NOMO-1 treated with DMSO at 0.1 percent for 48 hours (cell line): Measurements from ENCODE around the gene LPA.
"Not testable (repeated sequence)": the region's sequence is repeated elsewhere in the genome, so short reads cannot be mapped to it uniquely, and the experiment has no call there.

ENCODE experiments used
- DNase-seq: peaks from one replicate; lab custom pipeline; 2025; ENCODE audit not compliant: unreplicated experiment; lab: John Stamatoyannopoulos, UW

LPA gene

DNA sequence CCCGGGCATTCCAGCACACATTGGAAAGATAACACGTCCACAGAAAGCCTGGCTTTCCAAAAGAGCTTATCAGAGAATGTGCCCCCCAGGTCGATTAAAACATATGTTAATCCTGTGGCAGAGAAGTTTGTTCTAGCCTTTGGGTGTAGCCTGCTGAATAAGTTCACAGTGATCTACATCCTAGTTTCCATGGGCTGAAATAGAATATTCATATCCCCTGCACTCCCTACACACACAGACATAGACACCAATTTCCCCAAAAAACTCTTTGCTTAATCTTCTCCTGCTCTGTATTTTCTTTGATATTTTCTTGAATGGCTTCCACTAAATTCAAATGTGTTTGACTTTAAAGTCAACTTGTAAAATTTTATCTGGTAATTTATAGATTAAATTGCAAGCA is 1.6 kb downstream of the LPA start:
- DNase-seq: no peak

DNA sequence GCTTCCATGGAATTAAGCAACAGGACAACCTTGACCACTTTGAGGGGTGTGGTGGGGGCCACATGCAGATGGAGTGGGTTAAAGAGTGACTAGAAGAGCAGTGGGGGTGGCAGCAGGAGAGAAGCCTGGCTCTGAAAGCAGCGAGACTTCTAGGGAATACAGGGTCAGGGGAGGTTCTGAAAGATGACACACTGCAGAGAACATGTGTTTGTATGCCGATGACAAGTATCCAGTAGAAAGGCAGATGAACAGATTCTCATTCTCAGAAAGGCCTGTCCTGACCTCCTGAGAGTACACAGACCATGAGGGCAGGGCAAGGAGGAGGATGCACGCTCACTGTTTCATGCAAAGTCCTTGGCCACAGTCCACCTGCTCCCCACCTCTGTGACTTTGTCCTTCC is 2.9 kb downstream of the LPA start:
- no peak for DNase-seq

DNA sequence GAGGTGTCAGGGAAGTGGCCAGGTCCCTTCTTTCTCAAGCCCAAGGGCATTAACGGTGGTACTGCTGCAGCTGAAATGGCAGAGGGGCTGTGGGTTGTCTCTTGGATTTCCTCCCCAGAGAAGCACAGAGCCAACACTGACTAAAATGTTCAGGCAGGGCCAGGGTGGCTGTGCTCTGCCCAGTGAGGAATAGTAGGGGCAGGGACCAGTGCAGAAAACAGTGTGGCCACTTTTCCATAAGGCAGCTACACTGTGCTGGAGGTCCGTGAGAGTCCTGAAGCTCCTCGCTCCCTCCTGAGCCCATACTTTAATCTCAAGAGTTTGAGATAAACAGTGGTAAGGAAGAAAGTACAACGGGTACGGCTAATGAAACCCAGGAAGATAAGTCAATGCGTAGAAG is 4.5 kb downstream of the LPA start:
- no peak for DNase-seq

DNA sequence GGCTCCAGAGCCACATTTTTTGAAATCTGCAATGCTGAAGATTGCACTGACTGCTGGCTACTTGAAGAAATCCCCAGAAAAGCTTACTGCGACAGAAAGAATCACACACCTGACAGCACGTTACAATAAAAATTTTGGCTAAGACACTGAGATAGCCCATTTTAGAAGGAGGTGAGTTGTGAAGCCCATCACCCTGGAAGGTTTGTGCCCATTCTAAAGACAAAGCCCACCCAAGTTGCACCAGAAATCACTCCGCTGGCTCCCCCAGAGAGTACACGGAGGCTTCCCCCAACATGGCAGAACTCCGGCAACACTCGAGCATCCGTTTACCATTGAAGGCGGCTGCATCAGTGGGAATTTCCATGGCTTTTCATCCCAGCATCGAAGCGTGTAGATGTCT is 29.4 kb downstream of the LPA start:
- no peak for DNase-seq

DNA sequence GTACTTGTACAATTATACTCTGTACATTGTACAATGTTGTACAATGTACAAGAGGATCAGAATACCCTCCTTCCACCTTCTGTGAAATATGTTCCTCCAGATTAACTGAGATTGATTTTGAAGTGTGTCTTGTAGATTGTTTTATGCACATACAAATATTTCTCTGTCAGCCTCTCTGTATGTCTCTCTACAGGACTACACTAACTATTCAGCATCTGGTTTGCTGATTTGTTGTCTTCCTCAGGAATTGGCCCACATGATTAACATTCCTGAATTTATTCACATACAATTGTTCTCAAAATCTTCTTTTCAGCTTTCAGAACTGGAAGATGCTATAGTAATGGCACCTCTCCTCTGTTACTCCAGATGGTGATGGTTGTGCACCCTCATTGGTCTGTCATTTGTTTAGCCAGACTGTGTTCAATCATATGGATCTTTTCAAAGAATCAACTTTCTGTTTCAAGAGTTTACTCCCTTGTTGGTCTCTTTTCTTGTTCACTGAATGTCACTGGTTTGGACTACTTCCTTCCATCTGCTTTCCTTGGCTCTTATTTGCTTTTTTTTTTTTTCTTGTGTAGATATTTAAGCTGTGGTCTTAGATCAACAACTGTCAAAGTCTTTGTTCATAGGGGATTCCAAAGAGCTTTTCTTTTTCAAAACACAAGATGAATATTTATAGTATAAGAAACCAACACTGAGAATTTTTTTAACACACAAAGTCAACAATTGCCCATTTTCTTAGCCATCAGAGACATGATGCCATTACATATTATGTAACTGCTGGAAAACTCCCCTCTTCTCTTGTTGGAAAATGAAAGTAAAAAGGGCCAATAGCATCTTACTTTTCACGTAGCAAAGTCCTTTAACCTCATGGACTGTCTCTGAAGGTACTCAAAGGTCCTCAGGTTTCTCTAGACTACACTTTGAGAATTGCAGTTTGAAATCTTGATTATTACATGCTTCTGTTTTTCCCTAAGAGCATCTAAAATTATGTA is 67.9 kb downstream of the LPA start:
- no peak for DNase-seq

DNA sequence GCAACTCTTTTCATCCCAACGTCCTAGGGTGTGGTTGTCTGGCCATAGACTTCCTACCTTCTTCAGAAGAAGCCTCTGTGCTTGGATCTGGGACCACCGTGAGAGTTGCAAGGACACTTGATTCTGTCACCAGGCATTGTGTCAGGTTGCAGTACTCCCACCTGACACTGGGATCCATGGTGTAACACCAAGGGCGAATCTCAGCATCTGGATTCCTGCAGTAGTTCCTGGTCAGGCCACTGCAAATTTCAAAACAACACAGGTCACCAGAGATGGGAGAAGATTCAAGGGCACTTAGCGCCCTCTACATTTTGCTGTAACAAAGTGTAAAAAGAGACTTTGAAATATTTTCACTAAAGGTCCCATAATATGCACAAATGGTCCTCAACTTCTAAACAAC is 68.8 kb downstream of the LPA start:
- not testable (repeated sequence) for DNase-seq

DNA sequence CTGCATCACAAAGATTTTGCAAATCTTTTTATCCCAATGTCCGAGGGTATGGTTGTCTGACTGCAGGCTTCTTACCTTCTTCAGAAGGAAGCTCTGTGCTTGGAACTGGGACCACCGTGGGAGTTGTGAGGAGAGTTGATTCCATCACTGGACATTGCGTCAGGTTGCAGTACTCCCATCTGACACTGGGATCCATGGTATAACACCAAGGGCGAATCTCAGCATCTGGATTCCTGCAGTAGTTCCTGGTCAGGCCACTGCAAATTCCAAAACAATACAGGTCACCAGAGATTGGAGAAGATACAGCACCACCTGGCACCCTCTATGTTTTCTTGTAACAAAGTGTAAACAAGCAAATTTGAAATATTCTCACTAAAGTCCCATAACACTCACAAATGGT is 77.7 kb downstream of the LPA start:
- DNase-seq: no peak

DNA sequence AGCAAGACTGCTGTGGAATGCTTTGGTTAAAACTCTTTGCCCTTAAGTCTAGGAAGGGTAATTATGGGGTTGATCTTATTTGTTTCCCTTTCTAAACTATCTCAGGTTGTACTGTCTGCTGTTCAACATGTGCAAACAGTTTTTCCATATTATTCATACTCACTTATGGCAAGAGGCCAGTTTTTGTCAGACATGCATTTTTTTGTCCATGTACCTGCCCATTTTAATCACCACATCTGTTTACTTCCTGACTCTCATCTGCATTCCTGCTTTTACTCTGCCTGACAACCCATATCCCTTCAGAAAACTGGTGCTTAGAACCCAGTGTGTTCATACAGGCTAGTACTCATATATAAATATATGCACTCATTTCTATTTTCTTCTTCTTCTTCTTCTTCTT is 80.3 kb downstream of the LPA start:
- no peak for DNase-seq

DNA sequence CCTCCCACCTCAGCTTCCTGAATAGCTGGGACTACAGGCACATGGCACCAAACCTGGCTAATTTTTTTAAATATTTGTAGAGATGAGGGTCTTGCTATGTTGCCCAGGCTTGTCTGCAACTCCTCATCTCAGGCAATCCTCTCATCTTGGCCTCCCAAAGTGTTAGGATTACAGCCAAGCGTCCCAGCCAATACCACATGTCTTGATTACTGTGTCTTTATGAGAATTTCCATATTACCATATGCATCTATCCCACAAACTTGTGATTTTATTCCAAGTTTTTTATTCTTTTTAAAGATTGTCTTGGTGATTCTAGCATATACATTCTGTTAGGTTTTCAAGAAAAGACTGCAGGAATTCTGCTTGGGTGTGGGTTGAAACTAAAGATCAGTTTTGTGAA is 82.7 kb downstream of the LPA start:
- DNase-seq: no peak

DNA sequence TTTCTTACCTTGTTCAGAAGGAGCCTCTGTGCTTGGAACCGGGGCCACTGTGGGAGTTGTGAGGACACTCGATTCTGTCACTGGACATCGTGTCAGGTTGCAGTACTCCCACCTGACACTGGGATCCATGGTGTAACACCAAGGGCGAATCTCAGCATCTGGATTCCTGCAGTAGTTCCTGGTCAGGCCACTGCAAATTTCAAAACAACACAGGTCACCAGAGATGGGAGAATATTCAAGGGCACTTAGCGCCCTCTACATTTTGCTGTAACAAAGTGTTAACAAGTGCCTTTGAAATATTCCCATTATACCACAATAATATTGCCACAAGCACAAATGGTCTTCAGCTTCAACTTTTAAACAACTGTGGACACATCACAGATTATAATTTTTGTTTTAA is 85.6 kb downstream of the LPA start:
- DNase-seq: not testable (repeated sequence)

DNA sequence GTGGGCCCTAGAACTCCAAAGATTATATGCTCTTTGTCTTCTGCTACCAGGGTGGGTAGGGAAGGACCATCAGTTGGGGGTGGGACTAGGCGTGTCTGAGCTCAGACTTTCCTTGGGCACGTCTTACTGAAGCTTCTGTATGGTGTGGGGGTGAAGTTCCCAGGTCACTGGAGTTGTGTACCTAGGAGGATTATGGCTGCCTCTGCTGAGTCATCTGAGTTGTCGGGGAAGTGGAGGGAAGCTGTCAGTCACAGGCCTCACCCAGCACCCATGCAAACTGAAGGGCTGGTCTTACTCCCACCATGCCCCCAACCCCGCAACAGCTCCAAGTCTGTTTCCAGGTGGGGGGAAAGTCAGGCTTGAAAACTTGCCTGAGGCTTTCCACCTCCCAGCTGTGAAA is 90.1 kb downstream of the LPA start:
- no peak for DNase-seq

DNA sequence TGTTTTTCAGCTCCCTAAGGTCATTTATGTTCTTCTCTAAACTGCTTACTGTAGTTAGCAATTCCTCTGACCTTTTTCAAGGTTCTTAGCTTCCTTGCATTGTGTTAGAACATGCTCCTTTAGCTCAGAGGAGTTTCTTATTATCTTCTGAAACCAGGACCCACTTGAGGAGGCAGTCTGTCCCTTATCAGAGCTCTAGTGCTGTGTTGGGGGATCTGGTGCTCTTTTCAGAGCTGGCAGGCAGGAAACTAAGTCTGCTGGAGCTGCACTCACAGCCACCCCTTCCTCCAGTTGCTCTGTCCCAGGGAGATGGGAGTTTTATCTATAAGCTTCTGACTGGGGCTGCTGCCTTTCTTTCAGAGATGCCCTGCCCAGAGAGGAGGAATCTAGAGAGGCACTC is 92.9 kb downstream of the LPA start:
- not testable (repeated sequence) for DNase-seq

DNA sequence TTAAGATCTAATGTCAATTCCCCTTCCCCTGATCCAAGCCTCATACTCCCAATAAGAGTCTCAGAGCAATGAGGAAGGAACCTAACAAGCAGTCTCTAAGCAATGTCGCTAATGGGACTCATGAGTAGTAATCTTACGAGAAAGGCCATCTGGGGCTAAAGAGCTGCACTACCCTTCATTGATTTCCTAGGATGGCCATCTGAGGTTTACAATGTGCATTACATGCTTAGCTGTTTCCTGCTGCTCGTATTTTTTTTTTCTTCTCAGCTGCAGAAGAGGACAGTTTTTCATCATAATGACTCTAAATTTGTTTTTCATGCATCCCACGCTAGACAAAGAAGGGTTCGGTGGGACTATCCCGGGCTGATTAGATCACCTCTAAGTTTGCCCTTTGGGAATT is 119.3 kb downstream of the LPA start:
- no peak for DNase-seq

DNA sequence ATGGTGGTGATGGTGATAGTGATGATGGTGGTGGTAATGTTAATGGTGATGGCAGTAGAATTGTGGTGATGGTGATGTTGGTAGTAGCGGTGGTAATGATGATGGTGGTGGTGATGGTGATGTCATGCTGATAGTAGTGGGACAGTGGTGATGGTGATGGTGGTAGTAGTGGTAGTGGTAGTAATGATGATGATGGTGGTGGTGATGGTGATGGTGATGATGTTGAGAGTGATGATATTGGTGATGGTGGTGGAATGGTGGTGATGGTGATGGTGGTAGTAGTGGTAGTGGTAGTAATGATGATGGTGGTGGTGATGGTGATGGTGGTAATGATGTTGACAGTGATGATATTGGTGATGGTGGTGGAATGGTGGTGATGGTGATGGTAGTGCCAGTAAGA is 128.8 kb downstream of the LPA start:
- no peak for DNase-seq

DNA sequence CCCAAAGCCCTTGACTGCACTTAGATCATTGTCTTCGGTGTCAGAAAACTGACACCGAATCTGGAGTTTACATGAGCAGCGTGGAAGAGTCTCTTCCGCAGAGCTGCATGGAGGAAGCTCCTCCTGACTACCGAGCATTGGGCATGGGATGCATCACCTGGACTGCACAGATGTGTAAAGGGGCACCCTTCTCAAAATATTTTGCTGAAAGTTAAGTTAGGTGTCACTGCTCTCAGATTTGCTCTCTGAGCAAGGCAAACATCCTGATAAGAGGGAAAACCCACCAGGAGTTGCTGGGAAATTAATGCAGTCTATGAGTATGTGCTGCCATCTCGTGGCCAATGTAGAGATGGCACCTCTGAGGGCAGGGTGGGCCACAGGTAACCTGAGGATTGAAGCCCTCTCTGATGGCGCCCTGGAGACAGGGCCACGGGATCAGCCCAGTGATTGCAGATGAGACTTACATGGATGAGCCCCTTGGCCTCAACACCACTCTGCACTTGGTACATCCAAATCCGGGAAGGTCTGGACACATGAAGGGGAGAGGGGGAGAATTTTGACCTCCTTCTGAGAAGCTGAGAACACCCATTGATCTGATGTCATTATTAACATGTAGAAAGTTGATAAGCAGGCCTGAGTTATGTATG is 129.9 kb downstream of the LPA start:
- DNase-seq: no peak

DNA sequence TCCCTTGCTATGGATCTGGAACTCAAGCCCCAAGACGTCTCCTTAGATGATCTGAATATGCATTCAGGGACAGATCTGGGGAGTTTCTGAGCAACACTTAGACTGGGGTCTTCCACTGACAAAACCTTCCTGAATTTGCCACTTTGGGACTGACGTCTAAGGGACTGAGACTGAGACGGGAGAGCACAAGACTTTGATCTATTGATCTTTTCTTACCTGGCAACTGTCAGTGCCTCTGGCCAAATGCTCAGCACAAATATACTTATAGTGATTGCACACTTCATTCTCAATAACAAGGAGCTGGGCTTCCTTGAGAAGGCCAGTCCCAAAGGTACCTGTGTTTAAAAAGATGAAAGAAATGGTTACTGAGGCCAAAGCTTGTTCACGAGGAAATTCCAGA is 131.8 kb downstream of the LPA start:
- DNase-seq: no peak

DNA sequence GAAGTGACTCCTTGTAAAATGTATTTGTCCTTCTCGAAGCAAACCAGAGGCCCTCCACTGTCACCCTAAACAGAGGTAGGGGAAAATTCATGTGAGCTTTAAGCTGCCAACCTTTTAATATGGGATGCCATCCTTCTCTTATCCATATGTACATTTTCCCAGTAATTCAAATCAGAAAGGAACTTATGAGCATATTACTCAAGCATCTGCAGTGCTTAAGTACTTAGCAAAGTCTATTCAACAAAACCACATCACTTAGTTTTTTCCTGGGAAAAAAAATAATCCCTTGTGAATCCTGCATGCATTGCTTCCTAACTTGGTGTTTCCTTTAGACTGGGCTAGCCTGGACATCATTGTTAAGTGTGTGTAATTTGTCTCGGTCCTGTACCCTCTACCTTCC is 132.2 kb downstream of the LPA start:
- no peak for DNase-seq

DNA sequence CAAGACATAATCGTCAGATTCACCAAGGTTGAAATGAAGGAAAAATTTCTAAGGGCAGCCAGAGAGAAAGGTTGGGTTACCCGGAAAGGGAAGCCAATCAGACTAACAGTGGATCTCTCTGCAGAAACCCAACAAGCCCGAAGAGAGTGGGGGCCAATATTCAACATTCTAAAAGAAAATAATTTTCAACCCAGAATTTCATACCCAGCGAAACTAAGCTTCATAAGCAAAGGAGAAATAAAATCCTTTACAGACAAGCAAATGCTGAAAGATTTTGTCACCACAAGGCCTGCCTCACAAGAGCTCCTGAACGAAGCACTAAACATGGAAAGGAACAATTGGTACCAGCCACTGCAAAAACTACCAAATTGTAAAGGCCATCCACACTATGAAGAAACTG is 134.6 kb downstream of the LPA start:
- DNase-seq: not testable (repeated sequence)

DNA sequence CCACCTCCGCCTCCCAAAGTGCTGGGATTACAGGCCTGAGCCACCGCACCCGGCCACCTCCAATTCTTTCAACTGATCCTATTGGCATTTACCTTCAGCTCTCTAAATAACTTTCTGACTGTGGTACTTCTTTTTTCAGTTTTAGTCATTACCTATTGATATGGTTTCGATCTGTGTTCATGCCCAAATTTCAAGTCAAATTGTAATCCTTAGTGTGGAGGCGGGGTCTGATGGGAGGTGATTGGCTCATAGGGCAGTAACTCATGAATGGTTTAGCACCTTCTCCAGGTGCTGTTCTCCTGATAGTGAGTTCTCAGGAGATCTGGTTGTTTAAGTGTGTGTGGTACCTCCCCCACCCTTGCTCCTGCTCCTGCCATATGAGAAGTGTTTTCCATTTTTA is 140.9 kb downstream of the LPA start:
- no peak for DNase-seq

DNA sequence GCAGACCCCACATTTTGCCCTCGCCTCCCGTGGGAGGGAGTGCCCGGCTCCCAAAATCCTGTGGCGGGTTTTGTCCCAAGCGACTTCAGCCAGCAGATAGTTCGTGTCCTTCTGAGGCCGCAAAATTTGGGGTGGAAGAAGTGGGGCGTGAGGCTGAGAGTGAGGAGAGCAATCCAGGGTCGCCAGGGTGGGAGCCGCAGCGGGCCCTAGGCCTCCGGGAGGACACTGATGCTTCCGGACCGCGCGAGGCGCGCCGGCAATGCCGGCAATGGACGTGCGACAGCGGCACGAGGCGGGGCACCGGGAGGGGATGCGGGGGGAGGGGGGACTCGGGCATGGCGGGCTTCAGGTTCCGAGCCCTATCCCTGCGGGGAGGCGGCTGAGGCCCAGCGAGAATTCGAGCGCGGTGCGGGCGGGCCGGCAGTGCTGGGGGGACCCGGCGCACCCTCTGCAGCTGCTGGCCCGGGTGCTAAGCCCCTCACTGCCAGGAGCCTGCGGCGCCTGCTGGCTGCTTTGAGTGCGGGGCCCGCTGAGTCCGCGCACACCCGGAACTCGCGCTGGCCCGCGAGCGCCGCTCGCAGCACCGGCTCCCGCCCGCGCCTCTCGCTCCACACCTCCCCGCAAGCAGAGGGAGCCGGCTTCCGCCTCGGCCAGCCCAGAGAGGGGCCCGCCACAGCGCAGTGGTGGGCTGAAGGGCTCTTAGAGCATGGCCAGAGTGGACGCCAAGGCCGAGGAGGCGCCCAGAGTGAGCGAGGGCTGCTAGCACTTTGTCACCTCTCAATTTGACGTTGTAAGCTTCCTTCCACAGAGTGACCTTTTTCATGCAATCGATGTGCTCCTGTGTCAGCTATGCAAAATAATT is 143.8 kb downstream of the LPA start:
- peak; percentile 51 for DNase-seq

DNA sequence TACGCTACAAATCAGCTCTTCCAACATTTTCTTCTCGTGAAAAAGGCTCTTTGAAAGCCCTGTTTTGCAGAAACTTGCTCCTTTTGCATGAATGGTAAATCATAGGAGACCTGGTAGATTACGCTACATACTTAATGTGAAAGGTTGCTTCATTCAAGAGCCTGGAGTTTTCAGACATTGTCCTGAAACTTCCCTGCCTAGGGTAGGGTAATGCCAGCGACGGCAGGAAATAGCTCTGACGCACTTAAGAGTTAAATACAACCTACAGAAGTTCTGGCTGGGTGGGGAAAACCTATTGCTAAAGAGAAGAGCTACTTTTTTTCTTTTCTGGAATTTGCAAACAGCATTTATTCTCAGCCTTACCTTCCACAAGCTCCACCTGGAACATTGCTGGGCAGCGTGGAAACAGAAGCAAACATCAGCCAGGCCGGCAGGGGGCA is 144.5 kb downstream of the LPA start:
- DNase-seq: peak; percentile 61
